HG02759 (cell line): ENCODE measurements around the gene TTBK1.

Experiments used
- ATAC-seq: cut with Tn5 transposase; IDR thresholded peaks from one replicate; pipeline ENCODE4 v1.9.1; 2021; ENCODE audit warnings: mild to moderate bottlenecking, moderate library complexity; ENCODE audit not compliant: unreplicated experiment

The TTBK1 gene

GRCh38 chr6:43222418-43223059 lies 20.7 kb upstream of the TTBK1 start:
- no peak for ATAC-seq

GRCh38 chr6:43223175-43223574 lies 20.1 kb upstream of the TTBK1 start:
- no peak for ATAC-seq

GRCh38 chr6:43226192-43226851 lies 17.0 kb upstream of the TTBK1 start:
- ATAC-seq = no peak

GRCh38 chr6:43228951-43229802 lies 14.1 kb upstream of the TTBK1 start, which contains the start of gene DNPH1:
Gene DNPH1 (minus strand): TSS chr6:43229481. CDS start chr6:43229456, 25 bp downstream.
- ATAC-seq = peak; percentile 83

- no peak for ATAC-seq
These were observed 13.3 kb upstream of the TTBK1 start for GRCh38 chr6:43229803-43230620.

GRCh38 chr6:43231053-43231452 lies 12.2 kb upstream of the TTBK1 start:
- ATAC-seq = no peak

- no peak for ATAC-seq
These were observed 11.4 kb upstream of the TTBK1 start for GRCh38 chr6:43231735-43232450.

- no peak for ATAC-seq
These were observed 7.4 kb upstream of the TTBK1 start for GRCh38 chr6:43235841-43236240.

GRCh38 chr6:43239054-43239453 lies 4.2 kb upstream of the TTBK1 start:
- ATAC-seq = no peak

GRCh38 chr6:43240950-43241349 lies 2.3 kb upstream of the TTBK1 start:
- ATAC-seq = no peak

GRCh38 chr6:43241446-43241845 lies 1.8 kb upstream of the TTBK1 start:
- no peak for ATAC-seq

- ATAC-seq = no peak
These were observed 512 bp downstream of the TTBK1 start for GRCh38 chr6:43243664-43244321.

GRCh38 chr6:43246301-43247113 lies 3.2 kb downstream of the TTBK1 start:
- peak; percentile 28 for ATAC-seq

- peak; percentile 91 for ATAC-seq
These were observed 4.1 kb downstream of the TTBK1 start for GRCh38 chr6:43247114-43247999.

- ATAC-seq = no peak
These were observed 4.8 kb downstream of the TTBK1 start for GRCh38 chr6:43248101-43248500.

- no peak for ATAC-seq
These were observed 5.5 kb downstream of the TTBK1 start for GRCh38 chr6:43248791-43249190.

- ATAC-seq = no peak
These were observed 7.7 kb downstream of the TTBK1 start for GRCh38 chr6:43250992-43251373.

GRCh38 chr6:43253401-43253800 lies 10.1 kb downstream of the TTBK1 start:
- no peak for ATAC-seq
